KBM-7 (cell line): ENCODE data around the gene GAS7.
"Not testable (repeated sequence)": the region's sequence is repeated elsewhere in the genome, so short reads cannot be mapped to it uniquely, and the experiment has no call there.

ENCODE experiments used
- DNase-seq: peaks from one replicate; pipeline ENCODE4 v3.0.0-alpha.2; 2015
- in situ Hi-C: fragments of 300-500 bp; cut with MboI; formaldehyde crosslinking; loops from 2 replicates; pipeline ENCODE4 v1.14.3; 2020; ENCODE audit warnings: low sequenced_read_pairs, low pct_unique_long_range_greater_than_20kb, mixed read lengths

The GAS7 gene

GRCh38 chr17:10119203-10120108, 79.0 kb downstream of the GAS7 start:
- DNase-seq, result peak; percentile 82
- in situ Hi-C loops, result no loop called here

- in situ Hi-C loops, result no loop called here
- no peak for DNase-seq
Measured at GRCh38 chr17:10118788-10119130, 79.6 kb downstream of the GAS7 start.

GRCh38 chr17:10117581-10118001, 80.8 kb downstream of the GAS7 start:
- in situ Hi-C loops, result no loop called here
- DNase-seq, result peak; percentile 51

- in situ Hi-C loops, result no loop called here
- DNase-seq, result no peak
Measured at GRCh38 chr17:10116753-10117420, 81.5 kb downstream of the GAS7 start.

- no peak for DNase-seq
- in situ Hi-C loops, result no loop called here
Measured at GRCh38 chr17:10116267-10116666, 82.1 kb downstream of the GAS7 start.

- DNase-seq, result no peak
- in situ Hi-C loops, result no loop called here
Measured at GRCh38 chr17:10115536-10115932, 82.9 kb downstream of the GAS7 start.

GRCh38 chr17:10114931-10115535, 83.4 kb downstream of the GAS7 start:
- DNase-seq, result peak; percentile 98
- in situ Hi-C loops, result no loop called here

GRCh38 chr17:10112962-10113361, 85.4 kb downstream of the GAS7 start:
- in situ Hi-C loops, result no loop called here
- no peak for DNase-seq

- in situ Hi-C loops, result no loop called here
- DNase-seq, result no peak
Measured at GRCh38 chr17:10111907-10112452, 86.4 kb downstream of the GAS7 start.

- no peak for DNase-seq
- in situ Hi-C loops, result no loop called here
Measured at GRCh38 chr17:10109146-10109545, 89.3 kb downstream of the GAS7 start.

- in situ Hi-C loops, result no loop called here
- no peak for DNase-seq
Measured at GRCh38 chr17:10107316-10108165, 90.9 kb downstream of the GAS7 start.

GRCh38 chr17:10106067-10106466, 92.3 kb downstream of the GAS7 start:
- in situ Hi-C loops, result no loop called here
- no peak for DNase-seq

GRCh38 chr17:10105513-10106001, 92.8 kb downstream of the GAS7 start:
- DNase-seq, result no peak
- in situ Hi-C loops, result no loop called here

- in situ Hi-C loops, result no loop called here
- no peak for DNase-seq
Measured at GRCh38 chr17:10103712-10104111, 94.7 kb downstream of the GAS7 start.

- in situ Hi-C loops, result no loop called here
Measured at GRCh38 chr17:10102817-10103216, 95.6 kb downstream of the GAS7 start.

GRCh38 chr17:10099051-10099571, 99.3 kb downstream of the GAS7 start:
- in situ Hi-C loops, result no loop called here
- DNase-seq, result no peak

More at GRCh38 chr17:10102817-10103216, 95.6 kb downstream of the GAS7 start:
- DNase-seq, result no peak

GRCh38 chr17:10096596-10096995, 101.8 kb downstream of the GAS7 start:
- no peak for DNase-seq
- in situ Hi-C loops, result no loop called here

- DNase-seq, result not testable (repeated sequence)
Measured at GRCh38 chr17:10095295-10095694, 103.1 kb downstream of the GAS7 start.

GRCh38 chr17:10094797-10095196, 103.6 kb downstream of the GAS7 start:
- DNase-seq, result no peak
- in situ Hi-C loops, result no loop called here

More at GRCh38 chr17:10095295-10095694, 103.1 kb downstream of the GAS7 start:
- in situ Hi-C loops, result not testable (repeated sequence)
